HUES6 (cell line): Measurements from ENCODE around the gene COL21A1.

Source experiments
- H3K27ac ChIP-seq: 2 replicates; pipeline ENCODE4 v1.7.0; 2013; ENCODE audit warnings: low read depth, mild to moderate bottlenecking, low read length, inconsistent platforms
- H3K27me3 ChIP-seq: 2 replicates; pipeline ENCODE4 v1.6.1; 2013; ENCODE audit warnings: low read length; ENCODE audit not compliant: control insufficient read depth, insufficient read depth
- H3K36me3 ChIP-seq: 2 replicates; pipeline ENCODE4 v1.6.1; 2013; ENCODE audit warnings: low read length; ENCODE audit not compliant: control insufficient read depth, insufficient read depth
- H3K4me1 ChIP-seq: 2 replicates; pipeline ENCODE4 v1.6.1; 2013; ENCODE audit warnings: low read length; ENCODE audit not compliant: control insufficient read depth, insufficient read depth
- H3K4me3 ChIP-seq: 2 replicates; pipeline ENCODE4 v1.5.1; 2013; ENCODE audit warnings: low read depth, low read length
- H3K9ac ChIP-seq: one replicate; pipeline ENCODE4 v1.6.1; 2013; ENCODE audit warnings: mild to moderate bottlenecking, low read length
- H3K9me3 ChIP-seq: 2 replicates; pipeline ENCODE4 v1.6.1; 2013; ENCODE audit warnings: low read depth, low read length; ENCODE audit not compliant: control insufficient read depth, insufficient read depth

COL21A1 gene

DNA sequence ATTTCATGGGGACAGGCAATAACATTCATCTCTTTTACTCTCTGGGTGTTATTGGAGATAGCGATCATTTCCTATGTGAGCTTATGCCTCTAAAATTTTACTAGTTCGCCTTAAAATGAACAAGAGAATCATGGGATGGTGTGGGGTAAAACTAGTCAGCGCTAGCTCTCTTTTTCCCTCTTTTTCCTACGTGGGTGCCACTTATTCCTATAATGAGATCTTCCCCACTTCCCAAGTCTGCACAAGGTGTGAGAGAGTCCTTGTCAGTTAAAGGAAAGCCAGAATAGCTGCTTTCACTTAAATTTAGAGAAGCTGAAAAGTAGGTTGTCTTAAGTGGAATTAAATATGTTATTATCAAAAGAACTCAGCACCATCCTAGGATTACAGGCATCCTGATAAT is 198.8 kb downstream of the COL21A1 start:
- no peak overlapping the region for H3K4me3 ChIP-seq
- H3K27me3 ChIP-seq, result no peaks in the 10 kb centered on the region
- H3K9me3 ChIP-seq, result no peaks in the 10 kb centered on the region
- H3K4me1 ChIP-seq, result no peaks in the 10 kb centered on the region
- no peak overlapping the region for H3K9ac ChIP-seq
- H3K36me3 ChIP-seq, result no peaks in the 10 kb centered on the region
- H3K27ac ChIP-seq, result no peak overlapping the region

DNA sequence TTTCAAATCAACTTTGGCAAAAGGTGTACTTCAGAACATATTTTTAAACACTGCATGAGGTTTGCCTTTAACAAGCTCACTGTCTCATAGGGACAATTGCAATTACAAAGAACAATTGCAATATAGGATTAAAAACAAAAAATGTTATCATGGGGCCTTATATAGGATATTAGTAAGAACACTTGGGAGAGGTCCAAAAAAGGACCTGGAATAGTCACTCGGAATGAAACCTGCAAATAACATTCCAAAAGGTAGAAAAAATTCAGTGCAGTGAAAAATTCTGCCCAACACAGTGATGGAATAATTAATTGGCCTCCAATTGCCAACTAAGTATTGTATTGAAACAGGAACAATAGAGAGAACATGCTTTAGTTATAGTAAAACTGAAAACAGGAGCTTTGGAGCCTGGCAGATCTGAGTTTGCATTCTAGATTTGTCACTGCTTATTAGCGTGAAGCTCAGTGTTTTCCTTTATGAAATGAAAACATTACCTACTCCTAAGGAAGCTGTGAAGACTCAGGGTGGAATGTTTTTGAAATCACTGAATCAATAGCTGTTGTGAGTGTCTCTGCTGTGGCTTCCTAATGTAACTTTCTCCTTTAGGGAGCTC is 199.3 kb downstream of the COL21A1 start:
- Histone ChIP-seq H3K9ac (no peak overlapping the region), H3K27ac (no peak overlapping the region), H3K9me3 (no peaks in the 10 kb centered on the region), H3K4me3 (no peak overlapping the region), H3K4me1 (no peaks in the 10 kb centered on the region), H3K36me3 (no peaks in the 10 kb centered on the region), H3K27me3 (no peaks in the 10 kb centered on the region)

DNA sequence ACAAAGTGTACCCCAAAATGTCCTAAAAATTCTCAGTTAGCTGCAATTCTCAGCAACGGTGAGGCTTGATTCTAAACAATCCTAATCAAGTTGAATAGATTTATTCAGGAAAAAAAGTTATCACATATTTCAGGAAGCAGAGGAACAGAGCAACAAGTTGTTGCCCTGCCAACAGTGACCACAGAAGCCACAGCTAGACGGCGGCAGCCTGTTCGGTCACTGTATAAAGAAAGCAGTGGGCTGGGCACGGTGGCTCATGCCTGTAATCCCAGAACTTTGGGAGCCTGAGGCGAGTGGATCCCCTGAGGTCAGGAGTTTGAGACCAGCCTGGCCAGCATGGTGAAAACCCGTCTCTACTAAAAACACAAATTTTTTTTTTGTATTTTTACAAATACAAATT is 200.8 kb downstream of the COL21A1 start:
- Histone ChIP-seq H3K4me3 (no peak overlapping the region), H3K9me3 (no peaks in the 10 kb centered on the region), H3K9ac (no peak overlapping the region), H3K27ac (no peak overlapping the region), H3K27me3 (no peaks in the 10 kb centered on the region), H3K4me1 (no peaks in the 10 kb centered on the region), H3K36me3 (no peaks in the 10 kb centered on the region)

DNA sequence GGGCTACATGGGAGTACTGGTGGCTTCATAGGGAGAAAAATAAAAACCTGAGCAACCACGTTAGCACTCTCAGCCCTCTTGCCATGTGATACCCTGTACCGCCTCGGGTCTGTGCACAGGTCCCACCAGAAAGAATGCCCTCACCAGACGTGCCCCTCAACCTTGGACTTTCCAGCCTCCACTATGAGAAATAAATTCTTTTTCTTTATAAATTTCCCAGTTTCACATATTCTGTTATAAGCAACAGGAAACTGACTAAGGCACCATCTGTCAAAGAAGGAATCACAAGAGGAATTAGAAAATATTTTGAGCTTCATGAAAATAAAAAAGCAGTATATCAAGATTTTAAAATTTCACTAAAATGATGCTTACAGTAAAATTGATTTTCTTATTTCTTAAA is 203.6 kb downstream of the COL21A1 start:
- no peaks in the 10 kb centered on the region for H3K27me3 ChIP-seq
- H3K27ac ChIP-seq, result no peak overlapping the region
- H3K9me3 ChIP-seq, result no peaks in the 10 kb centered on the region
- no peaks in the 10 kb centered on the region for H3K36me3 ChIP-seq
- H3K9ac ChIP-seq, result no peak overlapping the region
- H3K4me3 ChIP-seq, result no peak overlapping the region
- no peaks in the 10 kb centered on the region for H3K4me1 ChIP-seq

DNA sequence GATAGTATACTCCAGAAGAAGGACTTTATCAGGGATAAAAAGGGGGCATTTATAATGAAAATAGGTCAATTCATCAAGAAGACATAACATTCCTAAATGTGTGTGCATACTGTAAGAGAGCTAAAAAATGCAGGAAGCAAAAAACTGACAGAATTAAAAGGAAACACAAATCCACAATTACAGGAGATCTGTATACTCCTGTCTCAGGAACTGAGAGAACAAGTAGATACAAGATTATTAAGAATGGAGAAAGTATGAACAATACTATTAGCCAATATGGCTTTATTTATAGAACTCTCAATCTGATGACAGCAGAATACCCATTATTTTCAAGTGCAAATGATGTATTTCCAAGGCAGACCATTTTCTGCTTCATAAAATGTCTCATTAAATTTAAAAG is 204.3 kb downstream of the COL21A1 start:
- H3K27me3 ChIP-seq, result no peaks in the 10 kb centered on the region
- H3K4me1 ChIP-seq, result no peaks in the 10 kb centered on the region
- no peaks in the 10 kb centered on the region for H3K36me3 ChIP-seq
- H3K27ac ChIP-seq, result no peak overlapping the region
- no peak overlapping the region for H3K9ac ChIP-seq
- no peaks in the 10 kb centered on the region for H3K9me3 ChIP-seq
- H3K4me3 ChIP-seq, result no peak overlapping the region

DNA sequence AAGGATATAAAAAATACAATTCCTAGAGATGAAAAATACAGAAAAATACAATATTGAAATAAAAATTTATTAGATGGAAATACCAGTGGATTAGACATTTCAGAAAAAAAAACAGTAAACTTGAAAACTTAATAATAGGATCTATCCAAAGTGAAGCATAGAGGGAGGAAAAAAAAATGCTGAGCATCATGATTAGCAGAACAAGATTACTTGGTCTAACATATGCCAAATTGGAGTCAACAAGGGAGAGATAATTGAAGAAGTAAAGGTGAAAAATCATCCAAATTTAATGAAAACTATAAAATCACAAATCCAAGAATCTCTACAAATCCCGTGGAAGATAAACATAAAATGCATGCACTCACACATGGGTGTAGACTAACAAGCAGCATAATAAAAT is 205.8 kb downstream of the COL21A1 start:
- H3K9ac ChIP-seq, result no peak overlapping the region
- no peak overlapping the region for H3K4me3 ChIP-seq
- no peaks in the 10 kb centered on the region for H3K27me3 ChIP-seq
- H3K9me3 ChIP-seq, result no peaks in the 10 kb centered on the region
- H3K4me1 ChIP-seq, result no peaks in the 10 kb centered on the region
- H3K36me3 ChIP-seq, result no peaks in the 10 kb centered on the region
- no peak overlapping the region for H3K27ac ChIP-seq

DNA sequence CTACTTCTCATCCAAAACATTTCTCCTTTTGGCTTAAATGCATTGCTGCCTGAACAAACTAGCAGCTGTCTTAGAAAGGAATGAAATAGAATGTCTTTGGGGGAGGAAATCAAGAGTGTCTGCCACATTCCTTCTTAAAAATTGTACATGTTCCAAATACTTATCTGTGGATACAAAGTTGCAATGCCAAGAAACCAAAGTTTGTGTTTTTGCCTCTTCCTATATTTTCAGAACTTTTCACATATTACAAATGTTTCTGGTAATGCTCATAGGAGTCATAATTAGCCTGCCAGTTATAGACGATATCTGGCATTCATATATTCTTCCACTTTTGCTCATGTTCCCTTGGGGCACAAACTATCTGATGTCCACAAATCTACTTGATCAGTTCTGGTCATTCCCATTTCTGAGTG is 206.5 kb downstream of the COL21A1 start:
- Histone ChIP-seq H3K4me3 (no peak overlapping the region), H3K9ac (no peak overlapping the region), H3K36me3 (no peaks in the 10 kb centered on the region), H3K4me1 (no peaks in the 10 kb centered on the region), H3K27me3 (no peaks in the 10 kb centered on the region), H3K9me3 (no peaks in the 10 kb centered on the region), H3K27ac (no peak overlapping the region)

DNA sequence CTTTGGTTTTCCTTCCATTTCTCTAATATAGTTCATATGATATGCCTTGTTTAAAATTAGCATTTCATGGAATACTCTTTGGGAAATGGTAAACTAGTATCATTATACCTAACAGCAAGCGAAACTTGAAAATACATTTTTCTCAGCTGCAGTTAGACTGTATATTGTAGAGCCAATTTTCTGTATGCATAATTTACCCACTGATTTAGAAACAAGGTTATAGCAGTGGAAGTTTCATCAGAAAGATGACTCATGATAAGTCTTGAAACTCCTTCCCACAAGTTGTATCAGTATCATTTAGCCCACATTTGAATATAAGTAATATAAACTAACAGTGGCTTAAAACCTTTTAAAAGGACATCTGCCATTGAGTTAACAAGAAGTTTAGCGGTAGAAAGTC is 207.2 kb downstream of the COL21A1 start:
- H3K9me3 ChIP-seq, result no peaks in the 10 kb centered on the region
- no peak overlapping the region for H3K27ac ChIP-seq
- H3K27me3 ChIP-seq, result no peaks in the 10 kb centered on the region
- H3K4me1 ChIP-seq, result no peaks in the 10 kb centered on the region
- H3K36me3 ChIP-seq, result no peaks in the 10 kb centered on the region
- H3K9ac ChIP-seq, result no peak overlapping the region
- no peak overlapping the region for H3K4me3 ChIP-seq

DNA sequence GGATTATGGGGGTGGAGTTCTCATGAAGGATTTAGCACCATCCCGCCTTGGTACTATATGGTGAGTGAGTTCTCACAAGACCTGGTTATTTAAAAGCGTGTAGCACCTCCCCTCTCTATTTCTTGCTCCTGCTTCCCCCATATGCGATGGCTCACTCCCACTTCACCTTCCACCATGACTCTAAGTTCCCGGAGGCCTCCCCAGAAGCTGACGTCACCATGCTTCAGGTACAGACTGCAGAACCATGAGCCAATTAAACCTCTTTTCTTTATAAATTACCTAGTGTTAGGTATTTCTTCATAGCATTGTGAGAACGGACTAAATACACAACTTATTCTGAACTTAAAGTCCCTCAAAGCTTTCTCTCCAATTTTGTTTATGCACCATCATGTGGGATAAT is 208.6 kb downstream of the COL21A1 start:
- H3K27ac ChIP-seq, result no peak overlapping the region
- H3K9ac ChIP-seq, result no peak overlapping the region

DNA sequence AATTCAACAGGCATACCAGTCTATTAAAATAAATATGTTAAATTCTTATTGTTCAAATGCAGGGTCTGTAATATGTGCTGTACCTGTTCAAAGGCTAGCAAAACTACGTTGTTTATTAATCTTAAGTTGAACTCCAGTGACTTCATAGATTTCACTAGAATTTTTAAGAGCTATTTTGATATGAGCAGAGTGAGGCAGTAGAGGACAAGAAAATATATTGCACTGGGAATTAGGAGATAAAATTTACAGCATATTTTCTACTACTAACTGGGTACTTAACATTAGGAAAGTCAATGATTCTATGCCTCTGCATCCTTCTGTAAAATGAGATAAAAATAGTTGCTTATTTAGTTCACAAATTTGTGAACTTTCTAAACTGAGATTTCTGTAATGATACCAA is 209.8 kb downstream of the COL21A1 start:
- Histone ChIP-seq H3K27me3 (no peaks in the 10 kb centered on the region), H3K9me3 (no peaks in the 10 kb centered on the region), H3K9ac (no peak overlapping the region), H3K27ac (no peak overlapping the region), H3K4me3 (no peak overlapping the region), H3K4me1 (no peaks in the 10 kb centered on the region), H3K36me3 (no peaks in the 10 kb centered on the region)

More for the DNA sequence above, 208.6 kb downstream of the COL21A1 start:
- Histone ChIP-seq H3K36me3 (no peaks in the 10 kb centered on the region), H3K4me3 (no peak overlapping the region), H3K27me3 (no peaks in the 10 kb centered on the region), H3K9me3 (no peaks in the 10 kb centered on the region), H3K4me1 (no peaks in the 10 kb centered on the region)

DNA sequence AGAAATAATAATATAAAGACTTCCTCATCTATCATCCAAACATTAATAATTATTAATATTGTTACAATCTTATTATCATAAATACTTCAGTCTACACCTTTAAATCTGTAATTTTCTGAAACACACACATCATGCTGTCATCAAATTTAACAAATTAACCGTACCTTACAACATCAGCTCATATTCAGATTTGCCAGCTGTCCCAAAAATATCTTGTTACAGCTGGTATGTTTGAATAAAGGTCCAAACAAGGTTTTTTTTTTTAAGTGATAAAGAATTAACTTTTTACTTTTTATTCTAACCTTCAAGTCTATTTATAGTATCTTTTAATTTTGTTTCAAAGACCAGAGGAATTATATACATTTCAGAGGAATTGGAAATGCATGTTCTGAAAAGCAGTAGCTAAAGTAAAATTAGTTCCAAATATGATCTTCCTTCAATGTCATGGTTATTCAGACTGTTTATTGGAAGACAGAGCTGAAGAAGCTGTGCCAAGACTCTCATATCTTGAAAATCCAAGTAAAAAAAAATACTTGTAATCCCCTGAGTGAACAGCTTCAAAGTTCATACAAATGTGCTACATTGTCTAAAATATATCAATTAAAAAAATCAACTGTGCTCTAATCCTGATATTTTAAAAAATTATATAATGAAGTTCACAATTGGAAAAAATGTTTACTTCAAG is 210.3 kb downstream of the COL21A1 start:
- Histone ChIP-seq H3K4me1 (no peaks in the 10 kb centered on the region), H3K36me3 (no peaks in the 10 kb centered on the region), H3K27ac (no peak overlapping the region), H3K9me3 (no peaks in the 10 kb centered on the region), H3K4me3 (no peak overlapping the region), H3K9ac (no peak overlapping the region), H3K27me3 (no peaks in the 10 kb centered on the region)
